ENCODE data around the gene RPL39L.

GRCh38 chr3:187122261-187122660, 17.0 kb downstream of the RPL39L start:
- TF ChIP-seq CTCF (IDR thresholded peaks at IDR 0.05) (no peak), POLR2A (IDR thresholded peaks at IDR 0.05) (no peak)

All from uterus (tissue), 2 donors.